A673 (cell line): Measurements from ENCODE around the gene KCNQ1OT1. TPM values are rescaled to one million over a fixed set of nuclear protein-coding genes. Genes with fewer than 3 reads are reported as not detected.

ENCODE experiments used
- BruUV-seq: library from RNA; stranded (reverse); fragments of 400-500 nt; replicated peaks from 2 replicates; lab custom pipeline; 2021; lab: Mats Ljungman, UMichigan
- CTCF ChIA-PET: fragments of 300-600 bp; sonication (Branson Sonifier 250); formaldehyde crosslinking; loops from one replicate; lab custom pipeline; 2022; ENCODE audit warnings: antibody characterized with exemption; lab: Charles Lee
- POLR2A ChIA-PET: fragments of 300-600 bp; sonication (Branson Sonifier 250); formaldehyde crosslinking; loops from one replicate; lab custom pipeline; 2022; ENCODE audit warnings: antibody characterized with exemption; ENCODE audit not compliant: low non-redundant PET; lab: Charles Lee
- DNase-seq: peaks from one replicate; pipeline ENCODE4 v3.0.0-alpha.2; 2015; ENCODE audit warnings: low spot score
- H3K27ac ChIP-seq: fragments of 200-600 bp; sonication (generic); 2 replicates; pipeline ENCODE4 v1.5.1; 2016; ENCODE audit warnings: mixed run types, low read depth, mild to moderate bottlenecking, mixed read lengths, antibody characterized with exemption, low read length; ENCODE audit not compliant: poor library complexity, severe bottlenecking
- H3K27me3 ChIP-seq: fragments of 200-600 bp; sonication (generic); replicated peaks from 2 replicates; pipeline ENCODE4 v1.6.1; 2017; ENCODE audit warnings: mixed run types, low read depth, mild to moderate bottlenecking, mixed read lengths, antibody characterized with exemption, low read length; ENCODE audit not compliant: insufficient read depth, poor library complexity
- H3K36me3 ChIP-seq: fragments of 200-600 bp; sonication (generic); 2 replicates; pipeline ENCODE4 v1.6.1; 2016; ENCODE audit warnings: mixed run types, mild to moderate bottlenecking, mixed read lengths, antibody characterized with exemption, low read length; ENCODE audit not compliant: insufficient read depth, poor library complexity, severe bottlenecking
- H3K4me1 ChIP-seq: fragments of 200-600 bp; sonication (generic); 2 replicates; pipeline ENCODE4 v1.6.1; 2017; ENCODE audit warnings: mixed run types, mild to moderate bottlenecking, mixed read lengths, antibody characterized with exemption, low read length; ENCODE audit not compliant: insufficient read depth, poor library complexity, severe bottlenecking
- H3K4me3 ChIP-seq: fragments of 200-600 bp; sonication (generic); 2 replicates; pipeline ENCODE4 v1.5.1; 2016; ENCODE audit warnings: low read depth, mixed run types, mild to moderate bottlenecking, mixed read lengths, low read length; ENCODE audit not compliant: poor library complexity, severe bottlenecking
- H3K9me3 ChIP-seq: fragments of 200-600 bp; sonication (generic); 2 replicates; pipeline ENCODE4 v1.6.1; 2016; ENCODE audit warnings: mixed run types, low read depth, mild to moderate bottlenecking, mixed read lengths, antibody characterized with exemption, low read length; ENCODE audit not compliant: poor library complexity, severe bottlenecking
- EZH2 ChIP-seq: fragments of 200-600 bp; sonication (generic); IDR thresholded peaks from 2 replicates; pipeline ENCODE4 v1.6.1; 2017; ENCODE audit warnings: borderline replicate concordance, low read depth, mild to moderate bottlenecking, mixed read lengths, antibody characterized with exemption, low read length; ENCODE audit not compliant: poor library complexity, severe bottlenecking
- intact Hi-C: fragments of 100-400 bp; cut with micrococcal nuclease; formaldehyde crosslinking; loops from one replicate; pipeline ENCODE4 v1.10.0; 2022; ENCODE audit not compliant: unreplicated experiment
- total RNA-seq: library from RNA; stranded (reverse); gene quantifications from 2 replicates; pipeline ENCODE4 v1.2.3, GENCODE V29; 2021
- TF ChIP-seq, protein P1 (sequence below): fragments of 300-800, 200-600 bp; sonication (generic); conservative IDR thresholded peaks from 2 replicates; pipeline ENCODE4 v1.5.1; 2017; ENCODE audit warnings: low read depth, mild to moderate bottlenecking, antibody characterized with exemption, low read length, moderate library complexity, mixed read lengths

Gene KCNQ1OT1
- total RNA-seq, 1 experiment from 2014 or later: 4.0 TPM

DNA sequence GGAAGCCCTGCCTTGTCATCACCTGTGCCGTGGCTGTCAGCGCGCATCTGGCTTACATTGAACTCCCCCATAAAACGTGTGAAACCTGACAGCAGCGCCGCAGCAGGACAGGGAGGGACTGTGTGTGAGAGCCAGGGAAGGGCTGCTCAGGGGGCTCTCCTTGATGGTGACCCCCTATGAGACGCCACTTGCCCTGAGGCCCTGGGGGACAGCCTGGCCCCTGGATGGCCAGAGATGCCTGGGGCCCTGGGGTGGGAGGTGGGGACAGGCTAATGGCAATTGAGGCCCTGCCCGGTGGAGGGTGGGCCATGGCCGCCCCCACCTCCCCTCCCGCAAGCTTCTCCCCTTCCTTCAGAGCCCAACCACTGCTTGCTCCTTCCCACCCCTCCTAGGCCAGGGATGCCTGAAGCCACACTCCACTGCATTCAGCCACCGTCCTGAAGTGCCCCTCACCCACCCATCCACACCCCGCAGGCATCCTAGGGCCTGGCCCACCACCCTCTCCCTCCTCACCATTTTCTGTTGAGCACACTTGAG lies 35.3 kb upstream of the KCNQ1OT1 start:
- CTCF ChIA-PET: no interaction called here
- no peaks in the 10 kb centered on the region for H3K4me1 ChIP-seq
- H3K27me3 ChIP-seq: no peaks in the 10 kb centered on the region
- no peaks in the 10 kb centered on the region for H3K9me3 ChIP-seq
- BruUV-seq: no TSS peak
- no peak overlapping the region for H3K27ac ChIP-seq
- TF ChIP-seq, protein P1, sequence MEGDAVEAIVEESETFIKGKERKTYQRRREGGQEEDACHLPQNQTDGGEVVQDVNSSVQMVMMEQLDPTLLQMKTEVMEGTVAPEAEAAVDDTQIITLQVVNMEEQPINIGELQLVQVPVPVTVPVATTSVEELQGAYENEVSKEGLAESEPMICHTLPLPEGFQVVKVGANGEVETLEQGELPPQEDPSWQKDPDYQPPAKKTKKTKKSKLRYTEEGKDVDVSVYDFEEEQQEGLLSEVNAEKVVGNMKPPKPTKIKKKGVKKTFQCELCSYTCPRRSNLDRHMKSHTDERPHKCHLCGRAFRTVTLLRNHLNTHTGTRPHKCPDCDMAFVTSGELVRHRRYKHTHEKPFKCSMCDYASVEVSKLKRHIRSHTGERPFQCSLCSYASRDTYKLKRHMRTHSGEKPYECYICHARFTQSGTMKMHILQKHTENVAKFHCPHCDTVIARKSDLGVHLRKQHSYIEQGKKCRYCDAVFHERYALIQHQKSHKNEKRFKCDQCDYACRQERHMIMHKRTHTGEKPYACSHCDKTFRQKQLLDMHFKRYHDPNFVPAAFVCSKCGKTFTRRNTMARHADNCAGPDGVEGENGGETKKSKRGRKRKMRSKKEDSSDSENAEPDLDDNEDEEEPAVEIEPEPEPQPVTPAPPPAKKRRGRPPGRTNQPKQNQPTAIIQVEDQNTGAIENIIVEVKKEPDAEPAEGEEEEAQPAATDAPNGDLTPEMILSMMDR: no peak
- TF ChIP-seq EZH2: no peak
- intact Hi-C loops: no loop called here
- H3K36me3 ChIP-seq: no peaks in the 10 kb centered on the region
- H3K4me3 ChIP-seq: no peak overlapping the region
- DNase-seq: no peak
- POLR2A ChIA-PET: no interaction called here

DNA sequence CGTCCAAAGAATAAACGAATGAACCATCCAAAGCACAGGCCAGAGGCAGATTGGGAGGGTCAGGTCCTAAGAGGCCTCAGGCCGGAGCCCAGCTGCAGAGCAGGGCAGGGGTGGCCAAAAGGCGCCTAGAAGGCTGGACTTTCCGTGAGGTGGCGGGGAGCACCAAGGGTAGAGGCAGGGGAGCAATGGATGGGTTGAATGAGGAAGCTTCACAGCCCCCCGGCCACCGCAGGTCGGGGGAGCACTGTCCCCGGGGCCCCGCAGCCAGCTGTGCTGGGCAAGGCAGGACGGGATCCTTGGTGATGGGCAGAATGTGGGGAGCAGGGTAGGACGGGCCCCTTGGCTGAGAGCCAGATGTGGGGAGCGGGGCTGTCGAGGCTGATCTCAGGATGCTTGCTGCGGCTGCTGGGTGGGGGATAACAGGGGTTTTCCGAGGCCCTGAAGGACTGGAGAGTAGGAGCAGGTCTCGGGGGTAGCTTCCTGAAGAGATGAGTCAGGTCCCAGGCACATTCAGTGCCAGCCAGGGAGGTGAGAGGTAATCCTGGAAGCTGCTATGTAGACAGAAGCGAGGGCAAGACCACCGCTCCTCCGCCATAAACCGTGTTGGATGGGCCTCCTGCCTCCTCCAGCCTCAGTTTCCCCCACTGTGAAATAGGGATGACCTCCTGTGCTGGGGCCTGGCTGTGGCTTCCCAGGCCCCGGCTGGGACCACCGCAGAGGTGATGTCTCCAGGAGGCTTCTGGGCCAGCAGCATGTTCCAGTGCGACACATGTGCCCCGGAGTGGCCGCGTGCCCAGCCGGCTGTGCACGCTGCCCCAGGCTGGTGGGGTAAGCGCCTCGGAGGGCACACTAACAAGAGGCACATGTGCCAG lies 34.6 kb upstream of the KCNQ1OT1 start:
- Histone ChIP-seq H3K4me1 (no peaks in the 10 kb centered on the region), H3K27me3 (no peaks in the 10 kb centered on the region), H3K27ac (no peak overlapping the region), H3K36me3 (no peaks in the 10 kb centered on the region), H3K9me3 (no peaks in the 10 kb centered on the region), H3K4me3 (no peak overlapping the region)
- TF ChIP-seq EZH2: no peak
- TF ChIP-seq, protein P1: no peak
- BruUV-seq: no TSS peak
- intact Hi-C loops: no loop called here
- POLR2A ChIA-PET: no interaction called here
- CTCF ChIA-PET: no interaction called here
- no peak for DNase-seq

GRCh38 chr11:2732940-2733628 lies 33.3 kb upstream of the KCNQ1OT1 start:
- ChIA-PET CTCF (no interaction called here), POLR2A (no interaction called here)
- no peaks in the 10 kb centered on the region for H3K36me3 ChIP-seq
- H3K27me3 ChIP-seq: no peaks in the 10 kb centered on the region
- intact Hi-C loops: no loop called here
- H3K9me3 ChIP-seq: no peaks in the 10 kb centered on the region
- TF ChIP-seq, protein P1: no peak
- TF ChIP-seq EZH2: no peak
- DNase-seq: no peak
- no TSS peak for BruUV-seq
- no peak overlapping the region for H3K27ac ChIP-seq
- no peak overlapping the region for H3K4me3 ChIP-seq
- H3K4me1 ChIP-seq: no peaks in the 10 kb centered on the region
